Hematopoietic multipotent progenitor cell treated with erythropoietin and hydrocortisone succinate and interleukin-3 and kit ligand, for 4 days (in vitro differentiated cells): ENCODE measurements around the gene MRPS30.
"Not testable (repeated sequence)": the region's sequence is repeated elsewhere in the genome, so short reads cannot be mapped to it uniquely, and the experiment has no call there.

Experiments used
- DNase-seq: peaks from one replicate; pipeline ENCODE4 v3.0.0-alpha.2; 2015

Gene MRPS30

DNA sequence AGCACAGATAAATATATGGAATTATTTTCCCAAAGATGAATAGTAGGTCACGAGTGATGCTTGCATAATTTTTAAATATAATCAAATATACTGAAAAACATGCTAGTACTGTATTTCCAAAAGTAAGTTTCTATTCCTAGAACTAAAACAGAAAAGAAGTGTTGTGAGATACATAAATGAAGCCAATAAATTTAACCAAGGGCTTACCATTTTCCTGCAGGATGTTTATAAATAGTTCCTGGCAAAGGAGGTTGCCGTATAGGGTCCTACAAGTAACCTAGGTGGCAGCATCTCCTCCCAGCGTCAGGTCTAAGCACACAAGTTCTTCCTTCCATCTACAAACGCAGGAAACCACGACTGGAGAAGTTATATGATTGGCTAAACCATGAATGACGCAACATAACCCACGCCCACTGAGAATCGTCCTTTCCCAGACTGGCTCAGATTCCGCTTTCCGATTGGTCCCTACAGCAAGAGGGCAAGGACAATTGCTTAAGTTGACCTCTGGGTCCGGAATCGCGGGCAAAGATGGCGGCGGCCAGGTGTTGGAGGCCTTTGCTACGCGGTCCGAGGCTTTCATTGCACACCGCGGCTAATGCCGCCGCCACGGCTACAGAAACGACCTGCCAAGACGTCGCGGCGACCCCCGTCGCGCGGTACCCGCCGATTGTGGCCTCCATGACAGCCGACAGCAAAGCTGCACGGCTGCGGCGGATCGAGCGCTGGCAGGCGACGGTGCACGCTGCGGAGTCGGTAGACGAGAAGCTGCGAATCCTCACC, at the start of gene MRPS30:
MRPS30 (plus strand) TSS at position 513 of the 780 bp plus-strand sequence; CDS start at position 529, 16 bp downstream.
- DNase-seq: peak; percentile 99

DNA sequence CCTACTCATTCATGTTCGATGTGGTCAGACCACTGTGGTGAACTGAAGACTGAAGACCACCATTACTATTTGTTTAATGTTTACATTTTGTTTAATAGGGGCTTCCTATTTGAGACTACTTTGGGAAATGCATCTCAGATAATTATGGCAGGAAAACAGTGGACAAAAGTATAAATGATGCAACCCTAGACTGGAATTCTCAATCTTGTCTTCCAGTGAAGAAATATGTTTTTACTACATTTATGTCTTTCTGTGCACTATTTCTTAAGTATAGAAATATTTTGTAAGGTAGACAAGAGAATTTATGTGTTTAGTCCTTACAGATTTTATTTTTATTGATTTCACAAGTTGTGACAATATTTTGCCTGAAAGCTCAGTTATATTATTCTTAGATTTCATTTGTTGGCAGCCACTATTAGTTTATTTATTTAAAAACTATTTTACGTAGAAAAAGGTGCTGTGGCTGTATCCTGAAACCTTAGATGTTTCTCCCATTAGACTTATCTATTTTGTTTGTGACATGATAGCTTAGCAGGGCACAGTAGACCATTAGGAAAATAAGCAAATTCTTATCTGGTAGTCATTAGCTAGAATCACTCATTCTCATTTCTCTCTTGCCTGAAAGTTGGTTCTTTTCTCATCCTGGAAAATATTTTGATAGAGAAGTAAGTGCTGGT, 39.4 kb upstream of the MRPS30 start:
- no peak for DNase-seq

DNA sequence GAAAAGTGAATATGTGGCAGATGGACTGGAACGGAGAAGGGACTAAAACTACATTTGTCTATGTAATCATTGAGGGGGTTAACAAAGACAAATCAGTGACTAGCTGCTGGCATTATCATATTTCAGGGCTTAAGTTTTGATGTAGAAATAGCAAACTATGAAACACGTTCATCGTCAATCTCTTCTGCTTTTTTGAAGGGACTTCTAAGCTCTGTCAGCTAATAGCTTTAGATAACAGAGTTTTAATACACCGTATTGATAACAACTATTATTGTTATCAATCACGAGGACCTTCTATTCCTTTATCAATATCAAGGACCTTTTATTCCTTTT, 38.9 kb upstream of the MRPS30 start:
- no peak for DNase-seq

DNA sequence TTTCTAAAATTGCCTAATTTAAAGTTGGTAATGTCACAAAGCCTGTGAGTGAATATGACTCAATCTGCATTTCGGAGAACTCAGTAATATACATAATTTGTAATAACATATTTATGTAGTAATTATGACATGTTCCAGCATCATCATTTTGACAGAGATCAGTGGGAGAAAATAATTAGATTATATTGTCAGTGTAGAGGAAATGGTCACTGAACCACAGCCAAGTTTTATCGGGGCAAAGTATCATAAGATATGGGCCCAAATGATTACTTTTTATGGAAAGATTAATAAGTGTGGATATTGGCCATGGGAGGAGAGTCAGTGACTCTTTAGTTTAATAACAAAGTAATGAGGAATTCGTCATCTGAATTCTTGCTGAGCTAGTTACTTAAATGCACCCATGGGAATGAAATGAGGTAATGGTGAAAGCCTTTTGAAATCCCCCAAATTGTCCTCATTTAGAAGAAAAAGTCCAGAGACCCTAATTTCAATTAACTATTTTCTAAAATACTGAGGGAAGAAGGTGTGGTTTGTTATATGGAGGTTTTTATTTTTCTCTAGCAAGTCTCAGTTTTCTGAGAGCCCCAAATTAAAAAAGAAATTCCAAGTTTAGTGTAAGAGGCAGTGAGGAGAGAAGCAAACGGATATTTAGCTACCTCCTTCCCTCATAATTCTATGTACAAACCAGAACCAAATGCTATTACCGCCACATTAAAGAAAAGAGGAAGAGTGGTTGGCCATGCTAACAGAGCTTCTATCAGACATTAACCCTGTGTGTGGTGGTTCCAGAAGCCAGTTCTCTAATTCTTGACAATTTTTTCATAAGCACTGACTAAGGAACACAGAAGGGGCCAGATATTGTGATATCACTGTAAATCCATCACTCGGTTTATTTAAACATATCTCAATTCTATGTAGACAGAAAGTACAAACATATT, 37.7 kb upstream of the MRPS30 start:
- DNase-seq: peak; percentile 34

DNA sequence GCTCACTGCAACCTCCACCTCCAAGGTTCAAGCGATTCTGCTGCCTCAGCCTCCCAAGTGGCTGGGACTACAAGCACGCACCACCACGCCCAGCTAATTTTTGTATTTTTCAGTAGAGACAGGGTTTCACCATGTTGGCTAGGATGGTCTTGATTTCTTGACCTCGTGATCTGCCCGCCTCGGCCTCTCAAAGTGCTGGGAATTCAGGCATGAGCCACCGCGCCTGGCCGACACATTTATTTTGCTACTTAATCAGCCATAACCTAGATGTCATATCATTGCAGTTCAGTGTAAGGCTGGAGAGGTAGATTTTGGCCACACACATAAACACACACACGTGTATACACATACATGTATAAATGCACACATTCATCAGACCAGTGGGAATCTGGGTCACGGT, 36.4 kb upstream of the MRPS30 start:
- not testable (repeated sequence) for DNase-seq

DNA sequence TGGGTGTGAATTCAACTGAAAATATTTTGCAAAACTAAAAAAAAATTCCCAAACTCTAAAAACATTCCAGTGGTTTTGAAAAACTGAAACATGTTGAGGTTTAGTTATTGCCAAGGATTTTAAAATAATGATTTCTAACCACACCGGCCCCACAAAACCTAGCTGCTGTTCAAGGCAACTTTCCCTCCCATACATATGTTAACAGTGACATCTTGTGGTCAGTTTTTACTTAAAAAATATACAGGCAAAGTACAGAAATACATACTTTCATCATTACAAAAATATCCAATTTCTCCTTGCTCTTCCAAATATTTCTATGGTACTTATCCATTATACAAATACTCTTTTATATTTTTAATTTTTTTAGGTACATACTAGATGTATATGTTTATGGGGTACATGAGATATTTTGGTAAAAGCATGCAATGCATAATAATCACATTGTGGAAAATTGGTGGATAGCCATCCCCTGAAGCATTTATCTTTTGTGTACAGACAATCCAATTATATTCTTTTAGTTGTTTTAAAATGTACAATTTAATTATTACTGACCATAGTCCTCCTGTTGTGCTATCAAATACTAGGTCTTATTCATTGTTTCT, 34.4 kb upstream of the MRPS30 start:
- peak; percentile 75 for DNase-seq

DNA sequence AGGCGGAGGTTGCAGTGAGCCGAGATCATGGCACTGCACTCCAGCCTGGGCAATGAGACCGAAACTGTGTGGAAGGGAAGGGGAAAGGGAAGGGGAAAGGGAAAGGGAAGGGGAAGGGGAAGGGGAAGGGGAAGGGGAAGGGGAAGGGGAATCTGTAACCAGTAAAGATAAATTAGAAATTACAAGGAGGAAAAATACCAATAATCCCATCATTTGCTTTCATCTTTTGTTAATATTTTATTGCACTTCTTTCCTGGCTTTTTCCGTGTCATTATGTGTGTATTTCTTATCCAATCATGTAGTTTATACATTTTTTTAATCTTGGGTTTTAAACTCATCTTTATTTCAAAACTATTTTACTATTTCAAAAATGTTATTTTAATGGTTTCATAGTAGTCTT, 29.6 kb upstream of the MRPS30 start:
- DNase-seq: no peak

DNA sequence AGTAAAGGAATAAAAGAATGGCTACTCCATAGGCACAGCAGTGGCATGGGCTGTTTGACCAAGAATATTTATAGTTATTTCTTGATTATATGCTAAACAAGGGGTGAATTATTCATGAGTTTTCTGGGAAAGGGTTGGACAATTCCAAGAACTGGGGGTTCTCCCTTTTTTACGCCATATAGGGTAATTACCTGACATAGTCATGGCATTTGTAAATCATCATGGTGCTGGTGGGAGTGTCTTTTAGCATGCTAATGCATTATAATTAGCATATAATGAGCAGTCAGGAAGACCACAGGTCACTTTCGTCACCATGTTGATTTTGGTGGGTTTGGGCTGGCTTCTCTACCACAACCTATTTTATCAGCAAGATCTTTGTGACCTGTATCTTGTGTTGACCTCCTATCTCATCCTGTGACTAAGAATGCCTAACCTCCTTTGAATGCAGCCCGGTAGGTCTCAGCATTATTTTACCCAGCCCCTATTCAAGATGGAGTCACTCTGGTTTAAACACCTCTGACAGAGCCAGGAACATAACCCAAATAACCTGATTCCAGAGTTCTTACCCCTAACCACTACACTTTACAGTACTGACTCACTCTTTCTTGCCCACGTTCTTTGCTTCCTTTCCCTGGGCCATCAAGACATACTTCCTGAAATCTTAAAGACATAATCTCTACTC, 25.0 kb upstream of the MRPS30 start:
- DNase-seq: no peak

DNA sequence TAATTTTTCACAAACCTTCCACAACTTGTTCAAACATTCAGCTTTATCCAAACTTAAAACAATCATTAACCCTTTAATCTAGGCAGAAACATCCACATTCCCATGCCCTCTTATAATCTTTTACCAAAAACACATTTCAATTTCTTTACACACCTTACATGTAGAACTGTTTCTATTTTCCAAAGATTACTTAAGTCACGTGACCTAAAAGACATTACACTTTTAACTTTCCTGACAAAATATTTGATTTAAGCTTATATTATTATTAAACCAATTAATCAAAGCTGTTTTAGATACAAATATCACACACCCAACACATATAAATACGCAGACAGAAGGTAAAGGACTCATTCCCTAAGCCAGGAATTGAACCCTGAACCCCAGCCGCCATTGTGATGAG, 21.0 kb upstream of the MRPS30 start:
- no peak for DNase-seq

DNA sequence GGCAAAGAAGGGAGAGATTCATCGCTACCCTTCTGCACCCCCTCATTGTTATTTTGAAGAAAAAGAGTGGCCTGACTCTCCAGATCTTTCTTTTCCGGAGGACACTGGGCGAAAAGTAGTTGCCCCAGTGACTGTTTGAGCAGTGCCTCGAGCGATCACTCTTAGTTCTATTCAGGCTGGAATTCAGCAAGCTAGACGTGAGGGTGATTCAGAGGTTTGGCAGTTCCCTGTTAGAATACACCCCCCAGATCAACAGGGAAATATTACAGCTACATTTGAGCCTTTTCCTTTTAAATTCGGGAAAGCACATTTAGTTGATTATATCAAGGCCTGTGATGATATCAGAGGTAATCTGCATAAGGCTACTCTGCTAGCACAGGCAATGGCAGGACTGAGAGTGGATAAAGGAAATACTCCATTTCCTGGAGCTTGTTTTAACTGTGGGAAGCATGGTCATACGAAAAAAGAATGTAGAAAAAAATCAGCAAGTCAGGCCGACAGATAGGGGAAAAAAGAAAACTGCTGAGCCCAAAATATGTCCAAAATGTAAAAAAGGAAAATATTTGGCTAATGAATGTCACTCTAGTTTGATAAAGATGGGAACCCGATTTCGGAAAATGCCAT, 19.3 kb upstream of the MRPS30 start:
- DNase-seq: not testable (repeated sequence)

DNA sequence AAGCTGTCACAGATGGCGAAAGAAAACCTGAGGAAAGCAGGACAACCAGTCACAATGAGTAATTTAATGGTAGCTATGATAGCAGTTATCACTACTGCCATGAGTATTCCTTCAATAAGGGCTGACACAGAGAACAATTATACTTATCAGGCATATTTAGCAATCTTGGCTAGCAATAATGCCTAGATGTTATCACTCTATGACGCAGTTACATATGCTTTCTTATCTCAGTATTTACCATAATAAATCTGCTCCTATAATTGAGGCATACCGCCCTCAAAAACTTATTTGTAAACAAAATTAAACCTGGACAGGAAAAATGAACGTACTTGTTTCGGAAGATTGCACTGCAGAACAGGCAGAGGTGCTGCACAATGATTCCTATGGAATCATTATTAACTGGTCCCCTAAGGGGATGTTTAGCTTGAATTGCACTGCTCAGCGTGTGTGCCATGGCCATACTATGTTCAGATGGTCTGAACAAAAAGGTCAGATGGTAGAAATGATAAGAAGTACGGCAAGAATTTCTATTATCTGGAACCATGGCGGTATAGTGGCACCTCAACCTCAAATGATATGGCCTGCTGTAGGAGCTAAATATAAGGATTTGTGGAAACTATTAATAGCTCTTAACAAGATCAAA, 16.6 kb upstream of the MRPS30 start:
- DNase-seq: not testable (repeated sequence)

DNA sequence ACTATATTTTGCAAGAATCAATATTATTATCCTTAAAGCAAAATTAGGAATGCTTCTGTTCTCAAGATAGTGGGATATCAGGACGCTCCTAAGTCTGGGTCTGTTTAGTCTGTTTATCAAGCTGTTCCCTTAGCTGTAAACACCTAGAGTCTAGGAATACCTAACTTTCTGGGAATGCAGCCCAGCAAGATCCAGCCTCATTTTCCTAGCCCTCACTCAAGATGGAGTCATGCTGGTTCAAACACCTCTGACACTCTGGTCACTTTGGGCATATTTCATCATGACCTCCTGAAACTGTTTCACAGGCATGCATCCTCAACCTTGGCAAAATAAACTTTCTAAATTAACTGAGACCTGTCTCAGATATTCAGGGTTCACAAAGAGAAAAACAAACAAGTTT, 14.4 kb upstream of the MRPS30 start:
- no peak for DNase-seq

DNA sequence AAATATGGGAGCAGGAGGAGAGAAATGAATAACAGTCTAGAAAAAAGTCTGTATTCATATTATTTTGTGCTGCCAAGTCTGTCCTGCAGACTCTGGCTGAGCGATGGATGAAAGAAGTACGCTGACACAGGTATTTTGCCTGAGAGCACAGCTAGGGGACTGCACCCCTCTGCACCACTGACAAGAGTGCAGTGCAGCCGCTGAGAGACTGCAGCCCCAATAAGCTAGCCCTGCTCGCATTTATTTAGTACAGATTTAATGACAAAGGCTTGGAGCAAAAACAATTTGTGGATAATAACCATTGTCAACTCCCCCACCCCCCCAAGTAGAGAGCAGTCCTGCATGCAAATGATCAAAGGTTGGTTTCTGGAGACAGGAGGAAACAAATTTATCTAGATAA, 13.3 kb upstream of the MRPS30 start:
- DNase-seq: no peak

DNA sequence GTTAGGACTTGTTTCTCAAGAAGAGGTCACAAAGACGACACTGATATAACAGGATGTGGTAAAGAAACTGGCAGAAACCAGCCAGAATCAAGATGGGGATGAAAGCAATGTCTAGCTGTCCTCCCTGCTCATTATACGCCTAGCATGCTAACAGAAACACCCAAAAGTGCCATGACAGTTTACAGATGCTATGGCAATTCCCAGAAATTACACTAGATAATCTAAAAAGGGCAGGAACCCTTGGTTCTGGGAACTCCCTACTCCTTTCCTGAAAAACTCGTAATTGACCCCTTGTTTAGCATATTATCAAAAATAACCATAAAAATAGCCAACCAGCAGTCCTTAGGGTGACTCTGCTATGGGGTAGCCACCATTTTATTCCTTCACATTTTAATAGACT, 10.9 kb upstream of the MRPS30 start:
- peak; percentile 31 for DNase-seq

DNA sequence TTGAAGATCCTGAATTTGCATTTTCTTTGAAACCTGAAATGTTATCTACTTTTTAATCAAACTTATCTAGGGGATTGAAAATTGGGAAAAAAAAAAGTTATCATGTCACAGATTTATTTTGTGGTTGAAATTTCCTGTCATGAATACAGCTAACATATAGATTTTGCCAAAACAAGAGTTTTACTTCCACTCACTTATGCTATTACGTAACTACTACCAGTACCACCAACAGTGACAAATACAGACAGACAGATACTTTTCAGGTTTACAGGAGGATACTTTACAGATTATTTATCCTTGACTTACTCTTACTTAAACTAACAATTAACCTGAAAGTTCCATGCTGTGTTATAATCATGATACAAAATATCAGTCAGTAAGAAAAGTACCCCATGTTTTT, 6.8 kb upstream of the MRPS30 start:
- DNase-seq: no peak

DNA sequence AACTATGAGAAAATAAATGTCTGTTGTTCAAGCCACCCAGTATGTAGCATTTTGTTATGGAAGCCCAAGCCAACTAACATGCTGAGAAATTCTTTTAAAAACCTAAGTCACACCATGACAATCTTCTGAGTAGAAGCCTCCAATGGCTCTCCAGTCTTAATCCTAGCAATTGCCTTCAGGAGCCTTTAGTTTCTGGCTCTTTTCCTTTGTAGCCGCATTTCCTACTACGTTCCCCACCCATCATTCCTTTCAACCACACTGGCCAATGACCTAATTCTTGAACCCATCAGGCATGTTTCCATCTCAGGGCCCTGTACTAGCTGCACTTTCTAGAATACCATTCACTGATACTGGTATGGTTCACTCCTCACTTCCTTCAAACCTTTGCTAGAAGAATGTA, 2.1 kb upstream of the MRPS30 start:
- no peak for DNase-seq

DNA sequence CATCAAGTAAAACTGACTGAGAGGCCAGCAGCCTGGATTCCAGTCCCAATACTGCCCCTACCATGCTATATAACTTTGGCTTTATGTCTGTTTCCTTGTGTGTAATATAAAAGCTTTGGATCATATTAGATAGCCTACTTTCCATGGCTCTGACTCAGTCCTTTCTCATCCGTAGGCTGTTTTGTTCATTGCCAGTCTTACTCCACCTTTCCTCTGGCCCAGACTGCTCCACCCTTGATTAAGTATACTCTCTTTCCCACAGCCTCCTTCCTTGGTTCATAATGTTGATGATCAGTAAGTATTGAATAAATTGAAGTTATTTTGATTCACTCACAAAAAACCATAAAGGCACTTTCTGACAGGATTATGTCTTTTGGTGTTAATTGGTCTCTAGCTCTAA, 1.5 kb upstream of the MRPS30 start:
- no peak for DNase-seq

DNA sequence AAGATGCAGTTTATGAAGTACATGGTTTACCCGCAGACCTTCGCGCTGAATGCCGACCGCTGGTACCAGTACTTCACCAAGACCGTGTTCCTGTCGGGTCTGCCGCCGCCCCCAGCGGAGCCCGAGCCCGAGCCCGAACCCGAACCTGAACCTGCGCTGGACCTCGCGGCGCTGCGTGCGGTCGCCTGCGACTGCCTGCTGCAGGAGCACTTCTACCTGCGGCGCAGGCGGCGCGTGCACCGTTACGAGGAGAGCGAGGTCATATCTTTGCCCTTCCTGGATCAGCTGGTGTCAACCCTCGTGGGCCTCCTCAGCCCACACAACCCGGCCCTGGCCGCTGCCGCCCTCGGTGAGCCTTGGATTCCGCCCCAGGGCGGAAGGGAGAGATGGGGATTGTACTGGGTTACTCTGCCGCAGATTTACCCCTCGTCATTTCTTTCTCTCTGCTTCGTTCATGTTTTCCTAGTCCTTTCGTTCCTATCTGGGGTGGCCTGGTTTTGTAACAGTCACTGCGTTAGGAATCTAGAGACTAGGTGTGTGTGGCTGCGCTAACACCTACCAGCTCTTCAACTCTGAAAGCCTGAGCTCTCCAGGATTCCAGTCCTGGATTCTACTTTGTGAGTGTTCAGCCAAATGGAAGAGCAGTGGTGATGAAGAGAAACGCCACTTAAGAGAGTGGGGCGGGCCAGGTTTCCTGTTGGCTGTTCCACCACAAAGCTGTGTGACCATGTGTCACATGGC, 638 bp downstream of the MRPS30 start:
- peak; percentile 87 for DNase-seq

DNA sequence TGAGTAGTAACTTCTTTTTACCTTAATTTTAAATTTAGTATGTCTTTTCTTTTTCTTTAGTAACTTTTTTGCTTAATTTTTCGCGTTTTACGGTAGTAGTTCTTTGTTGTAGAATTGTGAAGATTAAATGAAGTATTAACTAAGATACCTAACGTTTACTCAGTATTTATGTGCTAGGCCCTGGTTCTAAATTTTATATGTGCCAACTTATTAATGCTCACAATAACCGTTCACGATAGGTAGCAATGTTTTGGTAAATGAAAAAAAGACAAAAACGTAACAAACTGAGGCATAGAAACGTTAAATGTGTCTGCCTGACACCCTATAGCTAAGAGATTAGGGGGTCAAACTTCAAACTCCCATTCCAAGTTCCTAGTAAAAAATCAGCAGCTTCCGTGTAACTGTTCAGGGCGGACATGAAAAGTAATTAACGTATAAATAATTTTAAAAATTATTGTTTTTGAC, 1.2 kb downstream of the MRPS30 start:
- DNase-seq: no peak

DNA sequence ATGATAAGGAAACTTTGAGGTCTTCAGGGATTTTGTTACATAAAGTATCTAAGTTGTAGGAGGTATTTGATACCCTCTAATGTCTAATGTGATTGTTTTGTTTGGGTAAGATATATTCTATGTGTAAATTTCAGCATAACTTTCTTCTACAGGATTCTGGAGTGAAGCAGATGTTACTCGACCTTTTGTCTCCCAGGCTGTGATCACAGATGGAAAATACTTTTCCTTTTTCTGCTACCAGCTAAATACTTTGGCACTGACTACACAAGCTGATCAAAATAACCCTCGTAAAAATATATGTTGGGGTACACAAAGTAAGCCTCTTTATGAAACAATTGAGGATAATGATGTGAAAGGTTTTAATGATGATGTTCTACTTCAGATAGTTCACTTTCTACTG, 6.0 kb downstream of the MRPS30 start:
- no peak for DNase-seq

DNA sequence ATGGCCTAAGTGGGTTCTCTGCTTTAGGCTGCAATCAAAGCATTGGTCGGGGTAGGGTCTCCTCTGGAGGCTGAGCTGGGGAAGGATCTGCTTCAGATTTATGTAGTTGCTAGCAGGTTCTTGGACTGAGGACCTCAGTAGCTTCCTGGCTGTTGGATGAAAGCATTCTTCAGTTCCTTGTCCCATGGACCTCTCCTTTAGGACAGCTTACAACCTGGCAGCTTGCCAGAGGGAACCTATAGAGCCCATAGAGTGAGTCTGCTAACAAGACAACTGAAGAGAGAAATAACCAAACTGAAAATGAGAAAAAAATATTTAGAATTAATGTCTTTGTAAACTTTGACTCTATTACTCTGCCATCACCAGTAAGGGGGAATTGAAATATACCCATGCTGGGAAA, 12.4 kb downstream of the MRPS30 start:
- peak; percentile 18 for DNase-seq
